Ovary (tissue), 3 donors: ENCODE results near the gene IL5RA.

ENCODE experiments used
- CTCF ChIP-seq, 3 donors: fragments of 450-650 bp in 2 of 3; fragments of 200-600 bp in 1 of 3; IDR thresholded peaks; one replicate each; pipeline versions ENCODE4 v1.5.1 to v1.8.0; 2016 to 2022; ENCODE audit warnings: antibody characterized with exemption in 3 of 3, mild to moderate bottlenecking in 1 of 3
- POLR2A ChIP-seq: fragments of 450-650 bp; IDR thresholded peaks from one replicate; pipeline ENCODE4 v1.6.1; 2017; ENCODE audit warnings: antibody characterized with exemption, mild to moderate bottlenecking, moderate library complexity
- donor health status: DM: no; HTN: no; CAD: no.

GRCh38 chr3:3023111-3023745 lies 86.9 kb downstream of the IL5RA start:
- no peak for TF ChIP-seq CTCF (IDR thresholded peaks at IDR 0.05)
- no peak for TF ChIP-seq POLR2A
